Breast epithelium (tissue), 3 donors: Measurements from ENCODE around the gene OTUD7B.

Experiments used
- CTCF ChIP-seq, 3 donors: fragments of 450-650 bp; IDR thresholded peaks; one replicate each; pipeline ENCODE4 v1.5.1; 2016 to 2017; ENCODE audit warnings: antibody characterized with exemption in 3 of 3, mild to moderate bottlenecking in 3 of 3, moderate library complexity in 3 of 3
- POLR2AphosphoS5 ChIP-seq, 3 donors: sonication (generic); formaldehyde crosslinking; IDR thresholded peaks; one replicate each; pipeline ENCODE4 v1.6.1; 2017; ENCODE audit warnings: antibody characterized with exemption in 3 of 3

- TF ChIP-seq CTCF (IDR thresholded peaks at IDR 0.05), result no peak
- no peak for TF ChIP-seq POLR2AphosphoS5 (IDR thresholded peaks at IDR 0.05)
Observed at GRCh38 chr1:150015651-150016131, 5.2 kb upstream of the OTUD7B start.
